K562 (cell line): ENCODE data around the gene RHBDL3. TPM values are rescaled to one million over a fixed set of nuclear protein-coding genes. Genes with fewer than 3 reads are reported as not detected.
A peak's percentile ranks its signal among the peaks of the same experiment; 100 is the strongest.

Source experiments
- CBX2 ChIP-seq: fragments of 200-600 bp; sonication (generic); IDR thresholded peaks from one replicate; pipeline ENCODE4 v1.6.1; 2012; ENCODE audit warnings: mild to moderate bottlenecking, low read length, inconsistent platforms; ENCODE audit not compliant: insufficient read depth, poor library complexity, severe bottlenecking
- DEAF1 ChIP-seq: fragments of 450-650 bp; formaldehyde crosslinking; IDR thresholded peaks from 2 replicates; pipeline ENCODE4 v1.4.0; 2020; ENCODE audit warnings: mild to moderate bottlenecking, moderate library complexity
- GABPB1 ChIP-seq: sonication (generic); formaldehyde crosslinking; IDR thresholded peaks from 2 replicates; pipeline ENCODE4 v1.8.0; 2022; ENCODE audit warnings: mild to moderate bottlenecking, missing genetic modification reagents
- GTF2E2 ChIP-seq: fragments of 200-800 bp; sonication (Bioruptor generic); IDR thresholded peaks from 2 replicates; pipeline ENCODE4 v1.6.1; 2016; ENCODE audit warnings: missing genetic modification characterization, missing compliant biosample characterization
- GTF2F1 ChIP-seq: IDR thresholded peaks from 2 replicates; pipeline ENCODE4 v1.6.1; 2011; ENCODE audit warnings: low read depth, low read length, improper control_type of control experiment
- MAFK ChIP-seq: IDR thresholded peaks from 2 replicates; pipeline ENCODE4 v1.6.1; 2011; ENCODE audit warnings: low read length, improper control_type of control experiment
- MEF2D ChIP-seq: conservative IDR thresholded peaks from 2 replicates; pipeline ENCODE4 v1.6.1; 2016; ENCODE audit warnings: low read depth, missing genetic modification characterization, missing compliant biosample characterization
- MTA1 ChIP-seq: fragments of 450-650 bp; IDR thresholded peaks from 2 replicates; pipeline ENCODE4 v1.6.1; 2017; ENCODE audit warnings: borderline replicate concordance
- NEUROD1 ChIP-seq: fragments of 150-350 bp; IDR thresholded peaks from 2 replicates; pipeline ENCODE4 v1.6.1; 2014; ENCODE audit warnings: borderline replicate concordance, low read length, low read depth; ENCODE audit not compliant: partially characterized antibody
- NR2C1 ChIP-seq, 2 experiments: fragments of 450-650 bp; IDR thresholded peaks; 2 replicates each; pipeline ENCODE4 v1.6.1; 2017; ENCODE audit warnings: mild to moderate bottlenecking in 2 of 2, antibody characterized with exemption in 1 of 2, inconsistent platforms in 1 of 2, missing compliant biosample characterization in 1 of 2, missing genetic modification characterization in 1 of 2
- SREBF2 ChIP-seq: sonication (generic); formaldehyde crosslinking; IDR thresholded peaks from 2 replicates; pipeline ENCODE4 v1.4.0; 2020; ENCODE audit warnings: mild to moderate bottlenecking, missing genetic modification reagents
- TEAD4 ChIP-seq, 2 experiments: sonication (generic) in 1 of 2; formaldehyde crosslinking in 1 of 2; IDR thresholded peaks; 2 replicates each; pipeline versions ENCODE4 v1.6.1 to v1.8.0; 2012 to 2022; ENCODE audit warnings: borderline replicate concordance in 1 of 2, inconsistent platforms in 1 of 2, low read length in 1 of 2, mild to moderate bottlenecking in 1 of 2, missing genetic modification reagents in 1 of 2
- polyA plus RNA-seq, 8 experiments: library from polyadenylated mRNA; depleted of rRNA in 4 of 8; stranded (reverse) in 5 of 8; unstranded in 3 of 8; fragments of >200 nt; fragmentation: Nextera tagmentation in 2 of 8; fragmentation: Illumina TruSeq in 1 of 8; extraction: Ambion mirVana in 2 of 8; extraction: Trizol in 1 of 8; gene quantifications; 2 replicates each; pipeline versions ENCODE4 v1.2.1 to v1.2.3, GENCODE V29; 2011 to 2014; ENCODE audit warnings: inconsistent platforms in 1 of 8, missing spikeins in 1 of 8
- total RNA-seq, 7 experiments: library from RNA; depleted of rRNA in 6 of 7; stranded (reverse); fragments of >200 nt in 6 of 7; fragmentation: Illumina TruSeq in 2 of 7; extraction: Trizol in 2 of 7; gene quantifications; 2 replicates each; pipeline versions ENCODE4 v1.2.1 to v1.2.3, GENCODE V29; 2011 to 2021; ENCODE audit warnings: low replicate concordance in 1 of 7
- TF ChIP-seq, protein P1 (sequence below): fragments of 250-450 bp; sonication (Bioruptor Pico); IDR thresholded peaks from 2 replicates; pipeline ENCODE4 v1.5.0; 2021
- TF ChIP-seq, protein P2 (sequence below): fragments of 450-650 bp; IDR thresholded peaks from 2 replicates; pipeline ENCODE4 v1.6.1; 2018; ENCODE audit warnings: mild to moderate bottlenecking, low read depth; ENCODE audit not compliant: partially characterized antibody
- TF ChIP-seq, protein P3 (sequence below): fragments of 450-650 bp; formaldehyde crosslinking; IDR thresholded peaks from 2 replicates; pipeline ENCODE4 v1.4.0; 2022; ENCODE audit warnings: missing genetic modification characterization
- TF ChIP-seq, protein P4 (sequence below): sonication (generic); formaldehyde crosslinking; IDR thresholded peaks from 2 replicates; pipeline ENCODE4 v1.5.0; 2020; ENCODE audit warnings: missing genetic modification reagents
- TF ChIP-seq, protein P5 (sequence below): fragments of 200-800 bp; sonication (Bioruptor generic); IDR thresholded peaks from 2 replicates; pipeline ENCODE4 v1.6.1; 2017; ENCODE audit warnings: missing genetic modification characterization, missing compliant biosample characterization

Gene RHBDL3
- total and polyA plus RNA-seq, 9 of the 15 experiments (the other 6 are each of a cell fraction or from before 2014, with no cell fraction given): 0.06 to 0.31 (median 0.09) TPM; not detected in 4

GRCh38 chr17:32349854-32350665 is 84.4 kb downstream of the RHBDL3 start, which contains the start of gene ZNF207 (continued):
- no peak for TF ChIP-seq DEAF1 (CRISPR knock-in tag)
- TF ChIP-seq, protein P1, sequence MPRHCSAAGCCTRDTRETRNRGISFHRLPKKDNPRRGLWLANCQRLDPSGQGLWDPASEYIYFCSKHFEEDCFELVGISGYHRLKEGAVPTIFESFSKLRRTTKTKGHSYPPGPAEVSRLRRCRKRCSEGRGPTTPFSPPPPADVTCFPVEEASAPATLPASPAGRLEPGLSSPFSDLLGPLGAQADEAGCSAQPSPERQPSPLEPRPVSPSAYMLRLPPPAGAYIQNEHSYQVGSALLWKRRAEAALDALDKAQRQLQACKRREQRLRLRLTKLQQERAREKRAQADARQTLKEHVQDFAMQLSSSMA (CRISPR knock-in tag): no peak
- no peak; the same call in 1 of the 2 replicates for TF ChIP-seq NR2C1 (IDR thresholded peaks at IDR 0.05)
- TF ChIP-seq NR2C1 (tag; IDR thresholded peaks at IDR 0.05): no peak
- TF ChIP-seq, protein P2, sequence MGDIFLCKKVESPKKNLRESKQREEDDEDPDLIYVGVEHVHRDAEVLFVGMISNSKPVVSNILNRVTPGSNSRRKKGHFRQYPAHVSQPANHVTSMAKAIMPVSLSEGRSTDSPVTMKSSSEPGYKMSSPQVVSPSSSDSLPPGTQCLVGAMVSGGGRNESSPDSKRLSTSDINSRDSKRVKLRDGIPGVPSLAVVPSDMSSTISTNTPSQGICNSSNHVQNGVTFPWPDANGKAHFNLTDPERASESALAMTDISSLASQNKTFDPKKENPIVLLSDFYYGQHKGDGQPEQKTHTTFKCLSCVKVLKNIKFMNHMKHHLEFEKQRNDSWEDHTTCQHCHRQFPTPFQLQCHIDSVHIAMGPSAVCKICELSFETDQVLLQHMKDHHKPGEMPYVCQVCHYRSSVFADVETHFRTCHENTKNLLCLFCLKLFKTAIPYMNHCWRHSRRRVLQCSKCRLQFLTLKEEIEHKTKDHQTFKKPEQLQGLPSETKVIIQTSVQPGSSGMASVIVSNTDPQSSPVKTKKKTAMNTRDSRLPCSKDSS: no peak
- TF ChIP-seq GTF2F1: no peak
- peak; percentile 45 for TF ChIP-seq NEUROD1
- TF ChIP-seq MAFK: no peak
- no peak for TF ChIP-seq CBX2
- TF ChIP-seq, protein P3, sequence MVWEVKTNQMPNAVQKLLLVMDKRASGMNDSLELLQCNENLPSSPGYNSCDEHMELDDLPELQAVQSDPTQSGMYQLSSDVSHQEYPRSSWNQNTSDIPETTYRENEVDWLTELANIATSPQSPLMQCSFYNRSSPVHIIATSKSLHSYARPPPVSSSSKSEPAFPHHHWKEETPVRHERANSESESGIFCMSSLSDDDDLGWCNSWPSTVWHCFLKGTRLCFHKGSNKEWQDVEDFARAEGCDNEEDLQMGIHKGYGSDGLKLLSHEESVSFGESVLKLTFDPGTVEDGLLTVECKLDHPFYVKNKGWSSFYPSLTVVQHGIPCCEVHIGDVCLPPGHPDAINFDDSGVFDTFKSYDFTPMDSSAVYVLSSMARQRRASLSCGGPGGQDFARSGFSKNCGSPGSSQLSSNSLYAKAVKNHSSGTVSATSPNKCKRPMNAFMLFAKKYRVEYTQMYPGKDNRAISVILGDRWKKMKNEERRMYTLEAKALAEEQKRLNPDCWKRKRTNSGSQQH (CRISPR knock-in tag): peak; percentile 84; the same call in 1 of the 2 replicates
- no peak for TF ChIP-seq GABPB1
- TF ChIP-seq, protein P4, sequence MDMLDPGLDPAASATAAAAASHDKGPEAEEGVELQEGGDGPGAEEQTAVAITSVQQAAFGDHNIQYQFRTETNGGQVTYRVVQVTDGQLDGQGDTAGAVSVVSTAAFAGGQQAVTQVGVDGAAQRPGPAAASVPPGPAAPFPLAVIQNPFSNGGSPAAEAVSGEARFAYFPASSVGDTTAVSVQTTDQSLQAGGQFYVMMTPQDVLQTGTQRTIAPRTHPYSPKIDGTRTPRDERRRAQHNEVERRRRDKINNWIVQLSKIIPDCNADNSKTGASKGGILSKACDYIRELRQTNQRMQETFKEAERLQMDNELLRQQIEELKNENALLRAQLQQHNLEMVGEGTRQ (CRISPR knock-in tag): peak; percentile 98
- peak; percentile 71 for TF ChIP-seq TEAD4 (IDR thresholded peaks at IDR 0.05; ENCODE audit: low read length)
- TF ChIP-seq TEAD4 (CRISPR knock-in tag; IDR thresholded peaks at IDR 0.05; ENCODE audit: borderline replicate concordance): no peak
- TF ChIP-seq, protein P5, sequence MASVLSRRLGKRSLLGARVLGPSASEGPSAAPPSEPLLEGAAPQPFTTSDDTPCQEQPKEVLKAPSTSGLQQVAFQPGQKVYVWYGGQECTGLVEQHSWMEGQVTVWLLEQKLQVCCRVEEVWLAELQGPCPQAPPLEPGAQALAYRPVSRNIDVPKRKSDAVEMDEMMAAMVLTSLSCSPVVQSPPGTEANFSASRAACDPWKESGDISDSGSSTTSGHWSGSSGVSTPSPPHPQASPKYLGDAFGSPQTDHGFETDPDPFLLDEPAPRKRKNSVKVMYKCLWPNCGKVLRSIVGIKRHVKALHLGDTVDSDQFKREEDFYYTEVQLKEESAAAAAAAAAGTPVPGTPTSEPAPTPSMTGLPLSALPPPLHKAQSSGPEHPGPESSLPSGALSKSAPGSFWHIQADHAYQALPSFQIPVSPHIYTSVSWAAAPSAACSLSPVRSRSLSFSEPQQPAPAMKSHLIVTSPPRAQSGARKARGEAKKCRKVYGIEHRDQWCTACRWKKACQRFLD (CRISPR knock-in tag): 0 out of 2 replicates have a peak, but pooled peaks have one; percentile 63
- peak; percentile 82 for TF ChIP-seq GTF2E2 (tag)
- 0 out of 2 replicates have a peak, but pooled peaks have one; percentile 44 for TF ChIP-seq MEF2D
- 0 out of 2 replicates have a peak, but pooled peaks have one; percentile 38 for TF ChIP-seq MTA1
- no peak for TF ChIP-seq SREBF2 (CRISPR knock-in tag)
